Measurements from ENCODE around the gene WDR12. TPM values are rescaled to one million over a fixed set of nuclear protein-coding genes. Genes with fewer than 3 reads are reported as not detected.

The WDR12 gene
- total RNA-seq, 4 donors from 2014 or later: 4.7 to 18.0 (median 13.9) TPM

DNA sequence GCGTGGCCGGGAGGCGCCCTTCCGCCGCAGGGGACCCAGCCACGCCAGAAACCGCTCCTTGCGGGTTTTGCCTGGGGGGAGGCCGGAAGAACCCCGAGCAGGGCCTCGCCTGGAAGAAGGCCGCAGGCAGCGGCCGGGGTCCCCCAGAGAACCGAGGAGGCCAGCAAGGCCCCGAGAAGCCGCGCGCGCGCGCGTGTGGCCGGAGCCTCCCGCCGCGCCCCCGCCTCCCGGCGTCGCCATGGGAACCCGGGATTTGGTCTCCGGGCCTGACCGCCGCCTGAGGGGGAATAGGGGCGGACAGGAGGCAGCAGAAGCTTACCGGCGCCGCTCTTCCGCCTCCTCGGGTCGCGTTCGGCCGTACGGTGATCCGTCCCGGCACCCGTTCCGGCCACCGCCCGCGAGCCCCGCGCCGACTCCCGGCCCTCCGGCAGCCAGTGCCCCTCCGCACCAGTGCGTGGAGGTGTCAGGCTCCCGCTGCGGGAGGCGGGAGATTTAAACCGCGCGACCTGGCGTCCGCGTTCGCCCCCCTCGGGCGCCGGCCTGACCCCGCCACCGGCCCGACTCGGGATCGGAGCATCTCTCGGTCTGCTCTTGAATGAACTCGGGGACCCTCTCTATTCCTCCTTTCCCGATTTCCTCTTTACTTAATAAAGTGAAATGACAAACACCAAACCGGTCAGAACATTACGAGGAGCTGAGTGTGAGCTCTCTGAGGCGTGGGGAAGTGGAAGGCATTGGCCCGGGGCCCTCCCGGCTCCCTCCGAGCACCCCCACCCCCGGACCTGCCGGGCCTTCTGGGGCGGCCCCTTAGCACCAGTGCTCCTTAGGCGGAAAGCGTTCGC is 40.0 kb downstream of the WDR12 start, which contains the start of gene ICA1L:
ICA1L (minus strand) TSS at position 467 of the 842 bp plus-strand sequence. CDS start 42,757 bp downstream, outside the sequence.
- TF ChIP-seq, protein P1, sequence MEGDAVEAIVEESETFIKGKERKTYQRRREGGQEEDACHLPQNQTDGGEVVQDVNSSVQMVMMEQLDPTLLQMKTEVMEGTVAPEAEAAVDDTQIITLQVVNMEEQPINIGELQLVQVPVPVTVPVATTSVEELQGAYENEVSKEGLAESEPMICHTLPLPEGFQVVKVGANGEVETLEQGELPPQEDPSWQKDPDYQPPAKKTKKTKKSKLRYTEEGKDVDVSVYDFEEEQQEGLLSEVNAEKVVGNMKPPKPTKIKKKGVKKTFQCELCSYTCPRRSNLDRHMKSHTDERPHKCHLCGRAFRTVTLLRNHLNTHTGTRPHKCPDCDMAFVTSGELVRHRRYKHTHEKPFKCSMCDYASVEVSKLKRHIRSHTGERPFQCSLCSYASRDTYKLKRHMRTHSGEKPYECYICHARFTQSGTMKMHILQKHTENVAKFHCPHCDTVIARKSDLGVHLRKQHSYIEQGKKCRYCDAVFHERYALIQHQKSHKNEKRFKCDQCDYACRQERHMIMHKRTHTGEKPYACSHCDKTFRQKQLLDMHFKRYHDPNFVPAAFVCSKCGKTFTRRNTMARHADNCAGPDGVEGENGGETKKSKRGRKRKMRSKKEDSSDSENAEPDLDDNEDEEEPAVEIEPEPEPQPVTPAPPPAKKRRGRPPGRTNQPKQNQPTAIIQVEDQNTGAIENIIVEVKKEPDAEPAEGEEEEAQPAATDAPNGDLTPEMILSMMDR (IDR thresholded peaks at IDR 0.05; ENCODE audit: low read depth): no peak

DNA sequence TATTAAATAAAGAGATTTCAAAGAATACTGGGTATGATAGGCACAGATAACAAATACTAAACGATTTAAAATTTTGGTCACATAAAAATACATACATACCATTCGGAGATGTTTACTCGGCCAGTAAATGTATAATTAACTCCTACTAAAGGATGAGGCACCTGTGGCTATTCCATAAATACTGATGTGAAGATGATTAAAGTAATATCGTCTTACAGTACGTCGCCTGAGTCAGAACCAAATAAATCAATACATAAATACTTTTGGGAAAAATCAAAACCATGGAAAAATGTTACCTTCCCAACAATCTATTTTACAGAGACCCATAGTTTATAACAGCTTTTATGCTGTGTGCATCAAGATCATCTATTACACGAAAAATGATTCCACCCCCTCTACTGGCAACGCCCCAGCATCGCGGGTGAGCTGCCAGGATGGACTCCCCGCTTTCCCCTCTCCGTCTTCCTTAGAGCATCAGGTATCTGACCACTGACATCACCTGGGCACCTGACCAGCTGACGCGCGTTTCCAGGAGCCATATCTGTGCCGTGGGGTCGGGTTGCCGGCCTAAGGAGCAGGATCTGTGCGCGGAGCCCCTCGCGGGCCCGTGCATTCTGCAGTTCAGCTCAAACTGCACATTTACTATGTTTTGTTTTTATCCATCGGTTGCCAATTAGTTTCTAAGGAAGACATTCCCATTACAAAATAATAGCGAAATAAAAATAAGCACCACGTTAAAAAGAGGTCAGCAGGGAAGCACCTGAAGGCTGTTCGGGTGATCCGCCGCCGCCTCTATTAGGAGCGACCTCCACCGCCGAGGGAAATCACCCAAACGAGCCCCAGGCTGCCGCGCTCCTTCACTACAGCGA is 40.8 kb downstream of the WDR12 start:
- TF ChIP-seq, protein P1 (IDR thresholded peaks at IDR 0.05; ENCODE audit: low read depth): no peak

DNA sequence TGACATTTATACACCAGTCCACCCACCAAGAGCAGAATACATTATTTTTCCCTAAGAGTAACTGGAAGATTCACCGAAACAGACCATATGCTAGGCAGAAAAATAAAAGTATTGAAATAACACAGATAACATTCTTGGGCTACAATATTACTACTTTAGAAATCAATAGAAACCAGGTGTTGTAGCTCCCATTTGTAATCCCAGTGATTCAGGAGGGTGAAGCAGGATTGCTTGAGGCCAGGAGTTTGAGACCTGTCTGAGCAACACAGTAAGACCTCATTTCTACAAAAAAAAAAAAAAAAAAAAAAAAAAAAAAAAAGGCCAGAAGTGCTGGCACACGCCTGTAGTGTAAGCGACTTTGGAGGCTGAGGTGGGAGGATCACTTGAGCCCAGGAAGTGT is 49.5 kb downstream of the WDR12 start:
- TF ChIP-seq, protein P1 (IDR thresholded peaks at IDR 0.05; ENCODE audit: low read depth): no peak

DNA sequence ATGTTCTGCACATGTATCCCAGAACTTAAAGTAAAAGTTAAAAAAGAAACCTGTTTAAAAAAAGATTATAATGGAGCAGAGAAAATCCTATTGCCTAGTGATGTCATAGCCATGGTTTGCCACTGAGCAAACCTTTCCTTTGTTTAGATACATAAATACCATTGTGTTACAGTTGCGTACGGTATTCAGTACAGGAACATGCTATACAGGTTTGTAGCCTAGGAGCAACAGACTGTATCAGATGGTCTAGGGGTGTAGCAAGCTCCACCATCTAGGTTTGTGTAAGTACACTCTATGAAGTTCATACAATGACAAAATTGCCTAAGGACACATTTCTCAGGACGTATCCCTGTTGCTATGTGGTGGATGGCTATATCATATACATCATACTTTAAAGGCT is 52.9 kb downstream of the WDR12 start:
- TF ChIP-seq, protein P1 (IDR thresholded peaks at IDR 0.05; ENCODE audit: low read depth): no peak

DNA sequence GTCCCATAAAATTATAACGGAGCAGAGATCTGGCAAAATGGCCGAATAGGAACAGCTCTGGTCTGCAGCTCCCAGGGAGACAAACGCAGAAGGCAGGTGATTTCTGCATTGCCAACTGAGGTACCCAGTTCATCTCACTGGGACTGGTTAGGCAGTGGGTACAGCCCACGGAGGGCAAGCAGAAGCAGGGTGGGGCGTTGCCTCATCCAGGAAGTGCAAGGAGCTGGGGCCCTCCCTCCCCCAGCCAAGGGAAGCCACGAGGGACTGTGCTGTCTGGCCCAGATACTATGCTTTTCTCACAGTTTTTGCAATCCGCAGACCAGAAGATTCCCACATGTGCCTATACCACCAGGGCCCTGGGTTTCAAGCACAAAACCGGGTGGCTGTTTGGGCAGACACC is 62.7 kb downstream of the WDR12 start:
- TF ChIP-seq, protein P1 (IDR thresholded peaks at IDR 0.05; ENCODE audit: low read depth): no peak

DNA sequence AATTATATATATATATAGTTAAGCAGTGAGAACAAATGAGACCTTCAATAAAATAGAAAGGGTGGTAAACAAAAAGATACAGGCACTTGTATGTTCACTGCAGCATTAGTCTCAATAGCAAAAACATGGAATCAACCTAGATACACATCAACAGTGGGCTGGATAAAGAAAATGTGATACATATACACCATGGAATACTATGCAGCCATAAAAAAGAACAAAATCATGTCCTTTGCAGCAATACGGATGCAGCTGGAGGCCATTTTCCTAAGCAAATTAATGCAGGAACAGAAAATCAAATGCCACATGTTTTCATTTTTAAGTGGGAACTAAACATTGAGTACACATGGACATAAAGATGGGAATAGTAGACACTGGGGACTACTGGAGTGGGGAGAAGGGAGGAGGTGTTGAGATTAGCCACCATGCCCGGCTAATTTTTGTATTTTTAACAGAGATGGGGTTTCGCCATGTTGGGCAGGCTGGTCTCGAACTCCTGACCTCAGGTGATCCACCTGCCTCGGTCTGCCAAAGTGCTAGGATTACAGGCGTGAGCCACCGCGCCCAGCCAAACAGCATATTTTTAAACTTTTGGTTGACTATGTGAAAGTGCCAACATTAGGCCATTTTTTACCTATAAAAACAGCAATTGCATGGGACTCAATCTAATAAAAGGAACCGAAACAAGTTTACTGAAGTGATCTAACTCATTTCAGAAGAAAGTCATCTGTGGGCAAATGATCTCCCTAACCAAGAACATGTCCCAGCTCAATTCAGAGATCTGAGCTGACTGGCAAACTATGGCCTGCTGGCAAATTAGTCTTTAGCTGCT is 63.6 kb downstream of the WDR12 start:
- TF ChIP-seq, protein P1 (IDR thresholded peaks at IDR 0.05; ENCODE audit: low read depth): no peak

Measured in subcutaneous adipose tissue (tissue), 4 donors.